Kidney epithelial cell (primary cell): ENCODE results near the gene ASAP2. TPM values are rescaled to one million over a fixed set of nuclear protein-coding genes. Genes with fewer than 3 reads are reported as not detected.

Experiments
- DNase-seq: peaks from one replicate; pipeline ENCODE4 v3.0.0-alpha.2; 2010; ENCODE audit warnings: low read depth
- H3K27me3 ChIP-seq: 2 replicates; pipeline ENCODE4 v1.6.0; 2011; ENCODE audit warnings: low read length; ENCODE audit not compliant: control insufficient read depth, insufficient read depth
- H3K36me3 ChIP-seq: 2 replicates; pipeline ENCODE4 v1.5.1; 2011; ENCODE audit warnings: low read length; ENCODE audit not compliant: control insufficient read depth, insufficient read depth
- H3K4me3 ChIP-seq: 2 replicates; pipeline ENCODE4 v1.5.1; 2011; ENCODE audit warnings: low read depth, mild to moderate bottlenecking, control low read depth, low read length
- total RNA-seq: library from RNA; depleted of rRNA; stranded (reverse); fragments of >200 nt; gene quantifications from 2 replicates; pipeline ENCODE4 v1.2.3, GENCODE V29; 2015
- TF ChIP-seq, protein P1 (sequence below): IDR thresholded peaks from 2 replicates; pipeline ENCODE4 v1.5.1; 2011; ENCODE audit warnings: mild to moderate bottlenecking, moderate library complexity, low read length, control low read depth, inconsistent platforms; ENCODE audit not compliant: insufficient read depth, poor library complexity, severe bottlenecking

The ASAP2 gene
- total RNA-seq, 1 donor from 2014 or later = 42.2 TPM

DNA sequence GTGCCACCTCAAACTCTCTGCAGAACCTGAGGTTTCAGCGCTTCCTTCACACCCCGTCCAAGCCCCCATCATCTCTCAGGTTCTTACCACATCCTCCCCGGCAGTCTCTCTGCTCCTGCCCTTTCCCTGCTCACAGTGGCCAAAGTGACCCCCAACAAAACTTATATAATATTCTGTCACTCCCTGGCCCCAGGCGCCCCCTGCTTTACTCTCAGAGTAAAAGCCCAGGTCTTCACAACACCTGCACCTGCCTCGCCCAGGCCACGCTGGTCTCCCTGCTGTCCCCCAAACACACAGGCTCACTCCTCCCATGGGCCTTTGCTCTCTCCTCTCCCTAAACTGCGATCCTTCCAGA is 210.3 kb downstream of the ASAP2 start:
- TF ChIP-seq, protein P1, sequence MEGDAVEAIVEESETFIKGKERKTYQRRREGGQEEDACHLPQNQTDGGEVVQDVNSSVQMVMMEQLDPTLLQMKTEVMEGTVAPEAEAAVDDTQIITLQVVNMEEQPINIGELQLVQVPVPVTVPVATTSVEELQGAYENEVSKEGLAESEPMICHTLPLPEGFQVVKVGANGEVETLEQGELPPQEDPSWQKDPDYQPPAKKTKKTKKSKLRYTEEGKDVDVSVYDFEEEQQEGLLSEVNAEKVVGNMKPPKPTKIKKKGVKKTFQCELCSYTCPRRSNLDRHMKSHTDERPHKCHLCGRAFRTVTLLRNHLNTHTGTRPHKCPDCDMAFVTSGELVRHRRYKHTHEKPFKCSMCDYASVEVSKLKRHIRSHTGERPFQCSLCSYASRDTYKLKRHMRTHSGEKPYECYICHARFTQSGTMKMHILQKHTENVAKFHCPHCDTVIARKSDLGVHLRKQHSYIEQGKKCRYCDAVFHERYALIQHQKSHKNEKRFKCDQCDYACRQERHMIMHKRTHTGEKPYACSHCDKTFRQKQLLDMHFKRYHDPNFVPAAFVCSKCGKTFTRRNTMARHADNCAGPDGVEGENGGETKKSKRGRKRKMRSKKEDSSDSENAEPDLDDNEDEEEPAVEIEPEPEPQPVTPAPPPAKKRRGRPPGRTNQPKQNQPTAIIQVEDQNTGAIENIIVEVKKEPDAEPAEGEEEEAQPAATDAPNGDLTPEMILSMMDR = no peak
- Histone ChIP-seq H3K4me3 (no peak overlapping the region), H3K27me3 (no peaks in the 10 kb centered on the region), H3K36me3 (peaks cover 2% of the 10 kb centered on the region)
- DNase-seq = no peak

DNA sequence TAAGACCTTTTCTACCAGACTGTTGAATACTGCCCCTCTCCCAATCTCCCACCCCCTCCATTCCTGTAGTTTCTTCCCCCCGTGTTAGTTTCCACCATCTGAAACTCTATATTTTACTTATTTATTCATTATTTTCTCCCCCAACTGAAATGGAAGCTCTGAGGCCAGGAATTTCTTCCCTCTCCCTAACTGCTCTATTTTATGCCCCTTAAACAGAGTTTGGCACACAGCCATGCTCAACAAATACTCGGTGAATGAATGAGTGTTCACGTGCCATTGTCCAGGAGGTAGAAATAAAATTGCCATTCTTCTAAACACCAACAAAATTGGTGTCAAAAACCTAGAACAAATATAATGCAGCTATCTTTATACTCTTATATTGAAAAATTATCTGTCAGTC is 211.1 kb downstream of the ASAP2 start:
- TF ChIP-seq, protein P1 = no peak
- no peak for DNase-seq
- Histone ChIP-seq H3K36me3 (peaks cover 2% of the 10 kb centered on the region), H3K27me3 (no peaks in the 10 kb centered on the region), H3K4me3 (no peak overlapping the region)

DNA sequence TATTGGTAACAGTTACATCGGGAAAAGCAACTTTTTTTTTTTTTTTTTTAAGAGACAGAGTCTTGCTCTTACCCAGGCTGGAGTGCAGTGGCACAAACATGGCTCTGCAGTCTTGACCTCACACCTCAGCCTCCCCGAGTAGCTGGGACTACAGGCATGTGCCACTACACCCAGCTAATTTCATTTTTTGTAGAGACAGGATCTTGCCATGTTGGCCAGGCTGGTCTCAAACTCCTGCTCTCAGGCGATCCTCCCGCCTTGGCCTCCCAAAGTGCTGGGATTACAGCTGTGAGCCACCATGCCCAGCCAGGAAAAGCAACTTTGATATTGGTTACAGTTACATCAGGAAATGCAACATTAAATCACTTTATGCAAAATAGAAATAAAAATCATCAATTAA is 212.1 kb downstream of the ASAP2 start:
- TF ChIP-seq, protein P1 = no peak
- no peak overlapping the region for H3K4me3 ChIP-seq
- DNase-seq = no peak
- H3K36me3 ChIP-seq = peaks cover 2% of the 10 kb centered on the region
- H3K27me3 ChIP-seq = no peaks in the 10 kb centered on the region

DNA sequence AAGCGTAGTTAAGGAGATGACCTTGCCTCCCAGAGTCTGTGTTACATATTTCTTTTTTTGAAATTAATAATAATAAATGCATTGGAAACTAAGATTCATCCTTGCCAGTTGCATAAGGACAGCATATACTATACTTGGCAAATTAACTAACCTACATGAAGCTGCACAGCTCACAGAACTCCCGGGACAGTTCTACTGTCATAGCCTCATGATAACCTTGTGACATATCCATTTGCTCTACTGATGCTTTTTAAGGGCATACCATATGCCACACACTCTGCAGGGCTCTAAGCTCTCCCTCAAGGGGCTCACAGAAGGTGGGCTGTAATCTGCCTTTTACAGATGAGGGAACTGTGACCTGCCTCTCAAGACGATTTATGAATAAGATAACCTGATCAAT is 212.9 kb downstream of the ASAP2 start:
- Histone ChIP-seq H3K4me3 (no peak overlapping the region), H3K27me3 (no peaks in the 10 kb centered on the region), H3K36me3 (peaks cover 2% of the 10 kb centered on the region)
- no peak for DNase-seq
- TF ChIP-seq, protein P1 = no peak

DNA sequence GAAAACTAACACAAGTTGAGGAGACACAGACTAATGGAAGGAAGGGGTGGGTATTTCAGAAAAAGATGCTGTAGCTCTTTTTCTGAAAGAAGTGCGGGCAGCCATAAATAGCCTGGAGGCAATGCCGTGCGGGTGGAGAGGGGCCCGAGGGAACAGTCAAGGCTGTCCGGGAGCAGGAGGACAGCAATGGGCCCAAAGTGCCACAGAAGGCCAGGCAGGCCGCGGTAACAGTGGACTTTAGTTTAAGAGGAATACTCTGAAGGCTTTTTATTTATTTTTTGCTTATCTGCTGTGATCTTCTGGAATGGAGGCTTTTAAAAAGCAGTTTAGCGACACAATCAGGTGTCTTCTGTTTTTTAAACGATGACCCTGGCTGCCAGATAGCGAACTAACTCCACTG is 213.9 kb downstream of the ASAP2 start:
- Histone ChIP-seq H3K4me3 (no peak overlapping the region), H3K27me3 (no peaks in the 10 kb centered on the region), H3K36me3 (peaks cover 2% of the 10 kb centered on the region)
- TF ChIP-seq, protein P1 = no peak
- DNase-seq = no peak

DNA sequence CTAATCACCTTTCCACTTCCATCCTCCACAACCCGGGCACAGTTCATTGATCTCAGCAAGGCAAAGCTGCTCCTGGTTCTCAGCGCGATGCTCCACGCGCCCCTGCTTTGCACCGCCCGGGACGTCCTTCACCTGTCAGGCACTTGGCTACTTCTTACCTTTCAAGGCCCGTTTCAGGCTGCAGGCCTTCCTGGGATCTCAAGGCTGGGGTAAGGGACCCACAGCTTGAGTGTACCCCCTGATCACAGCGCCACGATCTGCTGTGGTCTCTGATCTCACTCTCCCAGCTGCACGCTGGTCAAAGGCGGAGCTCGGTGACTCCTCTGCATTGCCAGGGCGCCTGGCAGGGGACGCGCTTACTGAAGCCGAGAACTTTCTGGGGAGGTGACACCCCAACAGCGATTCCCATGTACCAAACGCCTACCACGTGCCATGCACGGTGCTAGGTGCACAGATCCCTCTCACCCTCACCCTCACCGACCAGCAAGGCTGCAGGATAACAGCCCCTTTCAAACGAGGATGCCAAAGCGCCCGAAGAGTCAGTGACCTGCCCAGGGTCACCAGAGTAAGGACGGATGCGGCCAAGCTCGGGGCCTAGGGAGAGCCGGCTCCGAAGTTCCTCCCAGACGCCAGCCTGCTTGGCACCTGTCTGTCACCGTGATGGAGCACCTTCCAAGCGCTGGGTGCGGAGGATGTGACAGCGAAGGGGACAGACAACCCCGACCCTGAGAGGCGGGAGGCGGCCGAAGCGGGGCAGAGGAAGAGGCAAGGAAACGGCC is 215.9 kb downstream of the ASAP2 start:
- TF ChIP-seq, protein P1 = no peak
- Histone ChIP-seq H3K4me3 (peak overlapping the region; percentile 66), H3K27me3 (no peaks in the 10 kb centered on the region), H3K36me3 (no peaks in the 10 kb centered on the region)
- no peak for DNase-seq
